Smooth muscle cell of the brain vasculature (primary cell): Measurements from ENCODE around the gene TIAM1.
"Not testable (repeated sequence)": the region's sequence is repeated elsewhere in the genome, so short reads cannot be mapped to it uniquely, and the experiment has no call there.

Experiments used
- DNase-seq: peaks from one replicate; pipeline ENCODE4 v3.0.0-alpha.2; 2012; ENCODE audit warnings: low read depth, low spot score

TIAM1 gene

DNA sequence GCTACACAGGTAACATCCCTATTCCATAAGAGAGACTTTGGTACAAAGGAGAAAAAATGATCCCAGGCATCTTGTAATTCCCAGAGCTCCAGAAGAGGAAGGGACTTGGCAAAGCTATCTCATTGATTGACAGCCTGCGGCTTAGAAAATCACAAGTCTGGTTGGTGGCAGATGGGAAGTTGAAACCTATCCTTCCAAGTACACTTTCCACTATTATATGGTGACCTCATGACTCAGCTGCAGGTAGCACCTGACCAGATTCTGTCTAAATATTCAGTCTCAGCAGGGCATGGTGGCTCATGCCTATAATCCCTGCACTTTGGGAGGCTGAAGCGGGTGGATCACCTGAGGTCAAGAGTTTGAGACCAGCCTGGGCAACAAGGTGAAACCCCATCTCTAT, 89.9 kb downstream of the TIAM1 start:
- DNase-seq, result no peak

DNA sequence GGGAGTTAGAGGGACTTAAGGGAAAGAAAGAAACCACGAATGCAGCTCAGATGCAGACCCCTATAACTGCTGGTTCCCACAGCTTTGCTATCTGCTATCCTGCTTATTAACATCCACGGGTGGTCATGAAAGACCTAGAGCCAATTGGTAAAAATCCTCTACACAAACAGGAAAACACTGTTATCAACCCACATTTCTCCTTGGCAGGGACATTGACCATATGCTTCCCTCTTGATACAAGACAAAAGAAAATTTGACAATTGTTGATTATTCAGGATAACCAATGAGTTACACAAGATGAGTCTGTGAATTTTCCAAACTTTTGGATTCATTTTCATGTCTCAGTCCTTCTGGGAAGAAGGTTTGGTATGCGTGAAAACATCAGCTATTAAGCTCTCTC, 90.4 kb downstream of the TIAM1 start:
- no peak for DNase-seq

DNA sequence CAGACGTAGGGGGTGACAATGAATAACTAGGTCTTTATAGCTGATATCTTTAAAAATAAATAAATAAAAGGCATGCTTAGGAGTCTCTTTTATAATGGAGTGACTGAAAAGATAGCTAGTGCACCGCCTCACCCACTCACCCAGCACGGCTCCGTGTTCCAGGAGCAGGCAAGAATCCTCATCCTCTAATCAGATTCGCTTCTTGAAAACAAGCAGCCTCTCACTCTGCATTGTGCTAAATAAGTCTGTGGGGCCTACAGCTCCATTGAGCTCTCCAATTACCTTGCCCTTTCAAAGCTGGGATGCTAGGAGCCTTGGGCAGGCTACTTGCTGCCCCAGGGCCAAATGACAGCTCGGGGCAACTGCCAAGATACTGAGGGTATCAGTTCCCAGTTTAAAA, 91.5 kb downstream of the TIAM1 start:
- no peak for DNase-seq

- no peak for DNase-seq
Observed at GRCh38 chr21:31252091-31252490, 92.0 kb downstream of the TIAM1 start.

DNA sequence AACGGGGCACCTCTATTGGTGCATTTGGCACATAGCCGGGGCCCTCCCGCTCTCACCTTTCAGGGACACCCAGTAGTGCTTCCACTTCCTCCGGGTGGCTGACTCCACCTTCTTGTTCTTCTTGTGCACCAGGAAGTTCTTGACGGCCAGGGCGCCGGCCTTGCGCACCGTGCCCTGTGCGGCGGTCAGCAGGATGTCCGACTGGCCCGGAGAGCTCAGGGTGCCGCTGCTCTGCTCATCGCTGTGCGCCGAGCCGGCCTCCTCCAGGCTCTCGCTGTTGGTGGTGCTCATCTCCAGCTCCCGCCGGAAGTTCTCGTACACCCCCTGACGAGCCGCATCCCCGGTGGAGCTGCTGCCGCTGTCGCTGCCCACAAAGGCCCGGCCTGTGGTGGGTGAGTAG, 92.4 kb downstream of the TIAM1 start:
- DNase-seq, result no peak

DNA sequence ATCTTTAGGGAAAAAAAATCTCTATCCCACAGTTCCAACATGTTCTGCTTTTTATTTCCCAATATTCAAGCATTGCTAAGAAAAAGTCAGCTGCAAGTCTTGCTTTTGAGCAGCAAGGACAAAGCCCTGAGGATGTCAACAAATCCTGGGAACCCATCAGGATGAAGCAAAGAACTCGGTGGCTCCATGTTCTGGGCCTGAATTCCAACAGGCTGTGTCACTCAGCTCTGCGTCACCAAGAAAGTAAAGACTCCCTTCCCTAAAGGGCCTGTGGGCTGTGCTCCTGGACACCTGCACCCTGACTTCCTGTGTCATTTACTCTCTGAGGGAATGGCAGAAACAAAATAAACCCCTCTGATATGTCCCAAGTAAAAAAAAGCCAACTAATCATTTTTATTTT, 95.5 kb downstream of the TIAM1 start:
- peak; percentile 13 for DNase-seq

- DNase-seq, result no peak
Observed at GRCh38 chr21:31243611-31244010, 100.5 kb downstream of the TIAM1 start.

DNA sequence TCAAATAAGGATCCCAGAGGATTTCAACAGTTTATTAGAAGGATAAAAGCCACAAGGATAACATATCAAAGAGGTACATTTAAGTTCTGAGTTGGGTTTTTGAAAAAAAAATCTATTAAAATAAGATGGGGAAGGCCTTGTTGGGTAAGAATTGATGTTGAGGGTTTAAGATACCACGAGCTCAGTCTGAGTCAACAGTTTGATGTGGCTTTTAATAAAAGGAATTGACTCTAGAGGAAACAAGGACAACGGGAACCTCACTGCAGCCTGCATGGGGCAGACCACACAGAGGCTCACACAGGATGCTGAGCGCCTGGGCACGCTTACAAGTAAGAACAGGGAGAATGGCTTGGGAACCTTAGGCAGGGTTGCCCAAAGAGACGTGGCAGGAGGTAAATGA, 107.5 kb downstream of the TIAM1 start:
- no peak for DNase-seq

- no peak for DNase-seq
Observed at GRCh38 chr21:31235671-31236450, 108.2 kb downstream of the TIAM1 start.

- no peak for DNase-seq
Observed at GRCh38 chr21:31234936-31235335, 109.1 kb downstream of the TIAM1 start.

- no peak for DNase-seq
Observed at GRCh38 chr21:31233711-31234110, 110.3 kb downstream of the TIAM1 start.

GRCh38 chr21:31232344-31232743, 111.7 kb downstream of the TIAM1 start:
- no peak for DNase-seq

- DNase-seq, result no peak
Observed at GRCh38 chr21:31230937-31231336, 113.1 kb downstream of the TIAM1 start.

DNA sequence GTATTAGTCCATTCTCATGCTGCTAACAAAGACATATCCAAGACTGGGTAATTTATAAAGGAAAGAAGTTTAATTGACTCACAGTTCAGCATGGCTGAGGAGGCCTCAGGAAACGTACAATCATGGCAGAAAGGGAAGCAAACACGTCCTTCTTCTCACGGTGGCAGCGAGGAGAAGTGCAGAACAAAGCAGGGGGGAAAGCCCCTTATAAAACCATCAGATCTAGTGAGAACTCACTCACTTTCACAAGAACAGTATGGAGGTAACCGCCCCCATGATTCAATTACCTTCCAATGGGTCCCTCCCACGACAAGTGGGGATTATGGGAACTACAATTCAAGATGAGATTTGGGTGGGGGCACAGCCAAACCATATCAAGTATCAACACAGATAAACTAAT, 115.3 kb downstream of the TIAM1 start:
- not testable (repeated sequence) for DNase-seq

DNA sequence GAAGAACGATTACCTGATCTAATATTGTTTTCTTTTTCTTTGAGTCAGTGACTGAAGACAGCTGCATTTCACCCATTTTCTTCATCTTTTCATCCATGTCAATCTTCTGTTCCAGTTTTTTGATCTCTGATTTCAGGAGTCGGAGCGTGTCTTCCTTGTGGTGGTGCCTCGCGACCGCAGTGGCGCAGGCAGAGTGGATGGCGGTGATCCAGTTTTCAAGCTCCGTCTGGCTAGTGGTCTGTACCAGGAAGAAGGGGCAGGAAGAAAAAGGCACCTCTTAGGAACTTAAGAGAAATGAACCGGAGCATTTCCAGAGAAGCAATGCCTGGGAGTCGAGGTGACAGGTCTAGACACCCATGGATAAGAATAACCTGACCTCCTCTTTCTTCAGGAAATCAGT, 118.3 kb downstream of the TIAM1 start:
- DNase-seq, result no peak

DNA sequence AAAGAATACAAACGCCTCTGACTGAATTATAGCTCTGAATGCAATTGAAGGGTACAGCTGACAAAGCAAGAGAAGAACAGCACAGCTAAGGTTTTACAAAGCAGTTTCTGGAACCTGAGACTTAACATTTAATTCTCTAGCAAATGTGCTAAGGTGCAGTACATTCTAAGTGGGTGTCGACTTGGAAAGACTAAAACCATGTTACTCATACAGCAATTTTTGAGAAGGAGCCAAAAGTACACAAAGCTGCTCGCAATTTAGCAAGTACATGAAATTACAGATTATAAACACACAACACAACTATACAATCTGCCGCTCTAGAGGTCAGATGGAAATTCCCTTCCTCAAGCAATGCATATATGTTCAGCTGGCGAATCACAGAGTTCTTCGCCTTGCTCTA, 121.9 kb downstream of the TIAM1 start:
- no peak for DNase-seq

DNA sequence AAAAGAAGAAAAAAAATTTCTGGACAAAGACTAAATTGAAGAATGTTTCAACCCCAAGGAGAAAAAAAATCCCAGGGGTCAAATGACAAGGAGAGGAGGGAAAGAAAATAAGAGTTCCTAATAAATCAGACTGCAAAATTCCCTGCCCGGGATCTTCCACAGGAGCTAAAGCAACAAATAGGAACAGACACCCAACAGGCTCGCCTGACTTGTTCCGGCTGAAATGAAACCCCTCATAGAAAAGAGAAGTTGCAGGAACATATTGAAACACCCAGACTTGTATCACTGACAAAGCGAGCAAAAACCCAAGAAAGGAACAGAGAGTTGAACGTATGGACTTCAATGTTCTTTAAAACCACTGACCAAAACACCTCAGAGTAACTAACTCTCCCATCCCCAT, 123.0 kb downstream of the TIAM1 start:
- no peak for DNase-seq

GRCh38 chr21:31220575-31220974, 123.5 kb downstream of the TIAM1 start:
- no peak for DNase-seq

DNA sequence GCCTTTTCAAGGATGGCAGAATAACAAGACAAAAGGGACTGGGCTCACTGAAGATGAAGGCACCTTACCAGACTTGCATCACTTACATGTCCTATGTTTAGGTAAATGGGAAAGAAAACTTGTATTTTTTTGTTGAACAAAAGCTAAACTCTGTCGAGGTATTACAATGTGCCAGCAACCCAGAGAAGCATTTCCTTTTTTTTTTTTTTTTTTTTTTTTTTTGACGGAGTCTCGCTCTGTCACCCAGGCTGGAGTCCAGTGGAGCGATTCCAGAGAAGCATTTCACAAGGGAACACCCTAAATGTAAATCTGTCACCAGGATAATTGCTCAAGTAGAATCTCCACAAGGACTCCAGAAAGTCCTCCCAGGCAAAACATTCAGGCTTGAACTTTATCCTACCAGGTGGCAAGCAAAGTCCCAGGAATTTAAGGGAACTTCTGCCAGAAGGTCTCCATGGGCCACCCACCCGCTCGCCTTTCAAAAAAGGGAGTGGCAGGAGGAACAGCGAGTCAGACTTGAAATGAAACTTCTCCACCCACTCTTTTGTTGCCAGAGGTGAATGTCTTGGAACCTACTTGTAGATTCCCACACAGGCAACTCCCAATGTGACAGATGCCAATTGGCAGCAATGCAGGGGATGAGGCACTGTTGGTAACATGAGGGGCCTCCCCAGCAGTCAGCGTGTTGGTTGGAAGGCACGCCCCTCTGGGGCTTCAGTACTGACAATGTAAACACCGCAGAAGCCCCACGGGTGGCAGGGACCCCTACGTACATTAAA, 125.0 kb downstream of the TIAM1 start:
- DNase-seq, result no peak

DNA sequence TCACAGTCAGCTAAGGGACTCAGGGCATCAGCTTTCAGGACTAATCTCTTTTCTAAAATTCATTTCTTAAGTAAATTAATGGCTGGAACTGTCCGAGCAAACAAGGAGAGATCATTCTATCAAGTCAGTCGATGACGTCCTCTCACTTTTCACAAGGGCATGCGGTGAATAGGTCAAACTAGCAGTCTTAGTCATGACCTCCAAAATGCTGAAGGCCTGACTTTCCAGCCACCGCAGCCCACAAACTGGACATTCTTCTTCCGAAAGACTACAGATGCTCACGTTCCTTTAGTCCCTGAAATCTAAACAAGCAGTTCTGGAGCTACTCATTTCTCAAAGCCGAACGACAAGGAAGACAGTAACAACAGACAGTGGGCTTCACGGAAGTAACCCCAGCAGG, 127.9 kb downstream of the TIAM1 start:
- no peak for DNase-seq

- no peak for DNase-seq
Observed at GRCh38 chr21:31213787-31214186, 130.3 kb downstream of the TIAM1 start.

DNA sequence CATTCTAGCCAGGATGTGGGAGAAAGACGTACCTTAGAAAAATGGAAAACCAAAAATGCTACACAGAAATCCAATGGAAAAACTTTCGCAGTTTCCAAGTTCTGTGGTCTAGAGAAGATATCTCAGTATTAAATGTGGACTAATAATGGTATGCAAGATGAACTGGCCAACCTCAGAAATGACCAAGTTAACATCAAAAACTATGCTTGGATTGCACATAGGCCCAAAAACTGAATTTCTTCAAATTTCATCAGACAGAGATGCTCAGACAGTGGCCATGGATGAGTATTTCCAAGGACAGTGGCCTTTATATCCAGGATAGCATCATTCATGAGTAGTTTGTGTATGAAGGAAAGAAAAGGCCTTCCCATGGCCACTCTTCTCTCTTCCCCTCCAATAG, 132.2 kb downstream of the TIAM1 start:
- DNase-seq, result no peak

DNA sequence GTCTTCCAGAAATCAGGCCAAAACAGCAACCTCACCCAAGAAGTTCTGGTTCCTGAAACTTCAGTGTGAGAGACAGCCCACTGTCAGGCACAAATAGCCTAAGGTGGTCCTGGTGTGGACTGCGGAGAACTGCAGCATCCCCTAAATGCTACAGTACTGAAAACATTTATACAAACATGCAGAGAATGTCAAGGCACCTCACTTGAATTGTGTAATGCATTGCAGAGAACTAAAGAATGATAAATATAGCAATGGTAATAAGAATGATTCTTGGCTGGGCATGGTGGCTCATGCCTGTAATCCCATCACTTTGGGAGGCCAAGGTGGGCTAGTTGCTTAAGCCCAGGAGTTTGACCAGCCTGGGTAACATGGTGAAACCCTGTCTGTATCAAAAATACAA, 138.6 kb downstream of the TIAM1 start:
- DNase-seq, result no peak
